Large intestine (tissue), 3 donors: ENCODE data around the gene IL4I1. TPM values are rescaled to one million over a fixed set of nuclear protein-coding genes. Genes with fewer than 3 reads are reported as not detected.

ENCODE experiments used
- DNase-seq, 2 donors: peaks; one replicate each; pipeline versions ENCODE4 v3.0.0 to v3.0.0-alpha.2; 2013
- H3K27ac ChIP-seq: one replicate; pipeline ENCODE4 v1.5.1; 2013; ENCODE audit warnings: low read length
- H3K27me3 ChIP-seq: 2 replicates; pipeline ENCODE4 v1.6.1; 2013; ENCODE audit warnings: low read length; ENCODE audit not compliant: control insufficient read depth, insufficient read depth
- H3K36me3 ChIP-seq: 2 replicates; pipeline ENCODE4 v1.6.1; 2013; ENCODE audit warnings: low read length; ENCODE audit not compliant: control insufficient read depth, insufficient read depth
- H3K4me1 ChIP-seq: one replicate; pipeline ENCODE4 v1.6.1; 2013; ENCODE audit warnings: low read length; ENCODE audit not compliant: control insufficient read depth, insufficient read depth
- H3K4me3 ChIP-seq: one replicate; pipeline ENCODE4 v1.5.1; 2013; ENCODE audit warnings: low read length
- H3K9me3 ChIP-seq: one replicate; pipeline ENCODE4 v1.6.1; 2013; ENCODE audit warnings: mild to moderate bottlenecking, low read depth, low read length, moderate library complexity; ENCODE audit not compliant: control insufficient read depth
- WGBS: methylation state at CpG from one replicate; pipeline ENCODE4 v1.1.5; 2013; ENCODE audit warnings: low lambda C conversion rate; ENCODE audit not compliant: insufficient coverage; 5-methylcytosine and 5-hydroxymethylcytosine counted together
- polyA plus RNA-seq: library from polyadenylated mRNA; unstranded; fragments of 120-200 nt; gene quantifications from one replicate; pipeline ENCODE4 v1.2.1, GENCODE V29; 2013

The IL4I1 gene
- polyA plus RNA-seq, 1 donor, result 3.5 TPM

GRCh38 chr19:49912965-49913685 is 16.4 kb upstream of the IL4I1 start:
- peaks cover 6% of the 10 kb centered on the region for H3K4me1 ChIP-seq
- no CpG with 5 or more reads among the region's 21 CpGs for WGBS

DNA sequence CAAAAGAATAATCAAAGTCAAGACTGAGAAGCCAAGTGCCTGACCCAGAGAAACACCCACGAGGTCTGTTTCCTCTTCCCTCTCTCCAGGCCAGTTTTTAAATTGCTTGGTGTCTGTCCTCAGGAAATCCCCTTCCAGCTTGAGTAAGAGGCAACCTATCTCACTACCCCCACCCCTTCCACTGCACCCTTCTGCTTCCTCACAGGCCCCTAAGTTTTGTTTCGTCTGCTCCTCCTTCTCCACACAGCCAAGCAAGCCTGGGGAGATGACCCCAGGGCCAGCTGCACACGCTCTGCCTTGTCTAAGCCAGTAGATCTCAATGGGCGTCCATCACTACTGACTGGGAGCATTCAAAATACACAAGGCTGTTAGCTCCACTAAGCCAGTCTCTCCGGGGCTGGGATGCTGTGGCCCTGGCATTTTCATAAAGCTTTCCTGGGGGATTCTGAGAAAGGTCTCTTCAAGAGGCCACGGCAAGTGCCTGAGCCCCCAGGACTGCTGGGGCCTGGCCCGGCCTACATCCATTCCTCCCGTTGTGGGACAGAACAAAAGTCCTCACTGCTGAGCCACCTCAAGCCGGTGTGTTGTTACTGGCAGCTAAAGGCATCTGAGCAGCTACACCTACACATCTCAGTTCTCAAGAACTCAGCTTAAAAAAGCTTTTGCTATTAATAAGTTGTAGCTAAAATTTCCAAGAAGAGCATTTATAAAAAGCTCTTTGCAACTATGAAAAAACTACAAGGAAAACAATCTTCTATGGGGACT is 14.9 kb upstream of the IL4I1 start:
- no peak for DNase-seq
- peaks cover 59% of the 10 kb centered on the region for H3K36me3 ChIP-seq
- WGBS, result no CpG with 5 or more reads among the region's 9 CpGs
- H3K27me3 ChIP-seq, result no peaks in the 10 kb centered on the region
- peaks cover 6% of the 10 kb centered on the region for H3K4me1 ChIP-seq
- no peaks in the 10 kb centered on the region for H3K9me3 ChIP-seq
- H3K27ac ChIP-seq, result no peak overlapping the region
- H3K4me3 ChIP-seq, result no peak overlapping the region

More at GRCh38 chr19:49912965-49913685, 16.4 kb upstream of the IL4I1 start:
- DNase-seq, result peak in 1 of 2 donors; percentile 43
- H3K27me3 ChIP-seq, result no peaks in the 10 kb centered on the region
- H3K9me3 ChIP-seq, result no peaks in the 10 kb centered on the region
- H3K36me3 ChIP-seq, result peaks cover 57% of the 10 kb centered on the region
- H3K27ac ChIP-seq, result no peak overlapping the region
- H3K4me3 ChIP-seq, result no peak overlapping the region

DNA sequence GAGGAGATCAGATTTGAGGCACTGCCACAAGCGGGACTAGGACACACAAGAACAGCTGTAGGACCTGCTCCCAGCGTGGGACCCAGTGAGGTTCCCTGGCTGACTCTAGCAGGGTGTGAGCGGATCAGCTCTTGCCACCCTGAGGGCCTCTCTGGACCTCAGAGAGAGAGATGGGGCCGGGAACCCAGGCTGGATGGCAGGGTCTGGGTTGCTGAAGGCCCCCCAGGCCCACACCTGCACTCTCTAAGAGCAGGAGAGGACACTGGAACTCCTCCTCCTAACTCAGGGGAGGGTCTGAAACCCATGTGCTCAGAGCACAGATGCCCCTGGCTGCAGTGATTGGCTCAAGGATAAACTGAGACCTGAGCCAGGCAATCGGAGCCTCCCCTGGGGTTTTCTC is 13.5 kb upstream of the IL4I1 start:
- Histone ChIP-seq H3K4me3 (no peak overlapping the region), H3K27ac (no peak overlapping the region), H3K36me3 (peaks cover 53% of the 10 kb centered on the region), H3K27me3 (no peaks in the 10 kb centered on the region), H3K4me1 (peaks cover 6% of the 10 kb centered on the region), H3K9me3 (no peaks in the 10 kb centered on the region)
- WGBS, result no CpG with 5 or more reads among the region's 5 CpGs
- no peak for DNase-seq

- WGBS, result 100% methylated on average over 1 of the region's 37 CpGs
- H3K27ac ChIP-seq, result no peak overlapping the region
- H3K36me3 ChIP-seq, result peaks cover 48% of the 10 kb centered on the region
- H3K4me1 ChIP-seq, result peaks cover 6% of the 10 kb centered on the region
- no peaks in the 10 kb centered on the region for H3K27me3 ChIP-seq
- no peaks in the 10 kb centered on the region for H3K9me3 ChIP-seq
- no peak for DNase-seq
- H3K4me3 ChIP-seq, result no peak overlapping the region
Observed at GRCh38 chr19:49908480-49909420, 12.1 kb upstream of the IL4I1 start.

DNA sequence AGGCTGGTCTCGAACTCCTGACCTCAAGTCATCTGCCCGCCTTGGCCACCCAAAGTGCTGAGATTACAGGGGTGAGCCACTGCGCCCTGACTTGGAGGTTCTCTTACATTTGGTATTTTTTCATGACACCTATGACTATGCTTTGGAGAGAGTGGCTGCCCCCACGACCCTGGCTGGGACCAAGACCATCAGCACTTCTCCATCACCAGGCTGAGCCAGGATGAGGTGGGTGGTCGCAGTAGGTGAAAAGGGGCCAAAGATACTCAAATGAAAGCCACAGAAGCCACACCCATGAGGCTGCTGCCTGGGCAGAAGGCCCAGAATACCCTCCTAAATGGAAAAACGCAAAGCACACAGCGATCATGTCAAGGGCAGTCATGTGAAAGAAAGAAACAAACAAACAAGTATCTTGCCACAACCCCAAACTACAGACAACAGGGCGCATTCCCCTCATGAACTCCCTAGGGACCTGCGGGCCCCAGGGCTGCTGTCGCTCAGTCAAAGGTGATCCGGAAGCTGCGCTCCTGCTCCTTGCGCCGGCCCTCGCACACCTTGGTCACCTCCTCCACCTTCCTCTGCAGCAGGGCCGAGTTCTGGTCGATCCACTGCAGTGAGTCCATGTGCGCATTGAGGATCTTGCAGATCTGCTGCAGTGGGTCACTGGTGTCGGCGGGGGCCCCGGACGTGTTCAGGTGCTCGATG is 11.2 kb upstream of the IL4I1 start:
- WGBS, result no CpG with 5 or more reads among the region's 23 CpGs
- no peak overlapping the region for H3K4me3 ChIP-seq
- peaks cover 41% of the 10 kb centered on the region for H3K36me3 ChIP-seq
- no peak overlapping the region for H3K27ac ChIP-seq
- H3K27me3 ChIP-seq, result no peaks in the 10 kb centered on the region
- no peaks in the 10 kb centered on the region for H3K9me3 ChIP-seq
- no peak for DNase-seq
- H3K4me1 ChIP-seq, result peaks cover 2% of the 10 kb centered on the region

DNA sequence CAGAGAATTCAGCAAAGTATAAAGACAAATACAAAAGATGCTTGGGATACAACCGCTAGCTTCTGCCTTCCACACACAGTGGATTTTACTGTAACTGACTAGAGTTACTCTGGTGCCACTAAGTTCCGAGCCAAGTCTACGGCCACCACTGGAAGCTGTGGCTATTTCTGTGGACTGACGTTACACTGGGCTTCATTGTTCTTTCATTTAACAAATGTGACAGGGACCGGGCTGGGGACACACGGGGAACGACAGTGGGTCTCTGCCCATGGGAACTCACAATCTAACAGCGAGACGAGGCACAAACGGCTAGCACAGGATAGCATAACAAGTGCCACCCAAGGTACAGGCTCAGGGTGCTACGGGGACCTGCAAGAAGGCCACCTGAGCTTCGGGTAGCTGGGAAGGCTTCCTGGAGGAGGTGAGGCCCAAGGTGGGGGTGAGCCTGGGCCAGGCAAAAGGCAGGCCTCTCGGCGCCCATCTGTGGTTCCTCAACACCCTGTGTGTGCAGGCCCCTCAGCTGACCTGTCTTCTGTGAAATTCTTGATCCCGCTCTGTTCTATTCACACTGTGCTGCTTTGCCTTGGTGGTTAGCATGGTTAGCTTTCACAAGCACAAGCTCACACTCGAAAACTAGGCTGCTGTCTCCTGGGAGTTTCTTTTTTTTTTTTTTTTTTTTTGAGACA is 10.3 kb upstream of the IL4I1 start:
- H3K27ac ChIP-seq, result no peak overlapping the region
- no peak overlapping the region for H3K4me3 ChIP-seq
- no peaks in the 10 kb centered on the region for H3K27me3 ChIP-seq
- no CpG with 5 or more reads among the region's 16 CpGs for WGBS
- no peaks in the 10 kb centered on the region for H3K9me3 ChIP-seq
- peaks cover 35% of the 10 kb centered on the region for H3K36me3 ChIP-seq
- no peak for DNase-seq
- no peaks in the 10 kb centered on the region for H3K4me1 ChIP-seq

GRCh38 chr19:49904136-49904535 is 7.4 kb upstream of the IL4I1 start:
- H3K4me1 ChIP-seq, result no peaks in the 10 kb centered on the region
- no peaks in the 10 kb centered on the region for H3K27me3 ChIP-seq
- DNase-seq, result no peak
- H3K4me3 ChIP-seq, result no peak overlapping the region
- no peaks in the 10 kb centered on the region for H3K9me3 ChIP-seq
- H3K27ac ChIP-seq, result no peak overlapping the region
- WGBS, result no CpG with 5 or more reads among the region's 6 CpGs
- H3K36me3 ChIP-seq, result peaks cover 24% of the 10 kb centered on the region

GRCh38 chr19:49895566-49896297 is 955 bp downstream of the IL4I1 start:
- DNase-seq, result no peak
- no peaks in the 10 kb centered on the region for H3K36me3 ChIP-seq
- WGBS, result no CpG with 5 or more reads among the region's 17 CpGs
- H3K27me3 ChIP-seq, result peaks cover 10% of the 10 kb centered on the region
- H3K27ac ChIP-seq, result no peak overlapping the region
- no peak overlapping the region for H3K4me3 ChIP-seq
- H3K4me1 ChIP-seq, result peaks cover 8% of the 10 kb centered on the region
- H3K9me3 ChIP-seq, result no peaks in the 10 kb centered on the region
